Liver (tissue), 3 donors: ENCODE data around the gene TEX12.

ENCODE experiments used
- ATF3 ChIP-seq: IDR thresholded peaks from 2 replicates; pipeline ENCODE4 v1.6.1; 2016; ENCODE audit warnings: antibody characterized with exemption
- GABPA ChIP-seq, 2 donors: IDR thresholded peaks in 1 of 2; conservative IDR thresholded peaks in 1 of 2; 2 replicates each; pipeline ENCODE4 v1.6.1; 2016; ENCODE audit warnings: antibody characterized with exemption in 2 of 2, mild to moderate bottlenecking in 1 of 2, moderate library complexity in 1 of 2
- JUND ChIP-seq, 2 donors: IDR thresholded peaks; 2 replicates each; pipeline ENCODE4 v1.6.1; 2016; ENCODE audit warnings: antibody characterized with exemption in 2 of 2
- RAD21 ChIP-seq, 2 donors: IDR thresholded peaks; 2 replicates each; pipeline ENCODE4 v1.6.1; 2016; ENCODE audit warnings: antibody characterized with exemption in 2 of 2, mild to moderate bottlenecking in 2 of 2
- TF ChIP-seq, protein P1 (sequence below): fragments of 150-350 bp; IDR thresholded peaks from 2 replicates; pipeline ENCODE4 v1.5.1; 2017; ENCODE audit warnings: improper control_type of control experiment, low read depth, low read length; ENCODE audit not compliant: missing input control
- TF ChIP-seq, protein P2 (sequence below): IDR thresholded peaks from 2 replicates; pipeline ENCODE4 v1.6.1; 2016; ENCODE audit warnings: antibody characterized with exemption, mild to moderate bottlenecking
- donor health status: healthy.
- donor health status: healthy.

- TF ChIP-seq, protein P1, sequence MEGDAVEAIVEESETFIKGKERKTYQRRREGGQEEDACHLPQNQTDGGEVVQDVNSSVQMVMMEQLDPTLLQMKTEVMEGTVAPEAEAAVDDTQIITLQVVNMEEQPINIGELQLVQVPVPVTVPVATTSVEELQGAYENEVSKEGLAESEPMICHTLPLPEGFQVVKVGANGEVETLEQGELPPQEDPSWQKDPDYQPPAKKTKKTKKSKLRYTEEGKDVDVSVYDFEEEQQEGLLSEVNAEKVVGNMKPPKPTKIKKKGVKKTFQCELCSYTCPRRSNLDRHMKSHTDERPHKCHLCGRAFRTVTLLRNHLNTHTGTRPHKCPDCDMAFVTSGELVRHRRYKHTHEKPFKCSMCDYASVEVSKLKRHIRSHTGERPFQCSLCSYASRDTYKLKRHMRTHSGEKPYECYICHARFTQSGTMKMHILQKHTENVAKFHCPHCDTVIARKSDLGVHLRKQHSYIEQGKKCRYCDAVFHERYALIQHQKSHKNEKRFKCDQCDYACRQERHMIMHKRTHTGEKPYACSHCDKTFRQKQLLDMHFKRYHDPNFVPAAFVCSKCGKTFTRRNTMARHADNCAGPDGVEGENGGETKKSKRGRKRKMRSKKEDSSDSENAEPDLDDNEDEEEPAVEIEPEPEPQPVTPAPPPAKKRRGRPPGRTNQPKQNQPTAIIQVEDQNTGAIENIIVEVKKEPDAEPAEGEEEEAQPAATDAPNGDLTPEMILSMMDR = no peak
- TF ChIP-seq RAD21 (IDR thresholded peaks at IDR 0.05) = no peak
- no peak for TF ChIP-seq GABPA (IDR thresholded peaks at IDR 0.05 in 1 of 2, conservative IDR thresholded peaks at IDR 0.05 in 1 of 2)
- TF ChIP-seq, protein P2, sequence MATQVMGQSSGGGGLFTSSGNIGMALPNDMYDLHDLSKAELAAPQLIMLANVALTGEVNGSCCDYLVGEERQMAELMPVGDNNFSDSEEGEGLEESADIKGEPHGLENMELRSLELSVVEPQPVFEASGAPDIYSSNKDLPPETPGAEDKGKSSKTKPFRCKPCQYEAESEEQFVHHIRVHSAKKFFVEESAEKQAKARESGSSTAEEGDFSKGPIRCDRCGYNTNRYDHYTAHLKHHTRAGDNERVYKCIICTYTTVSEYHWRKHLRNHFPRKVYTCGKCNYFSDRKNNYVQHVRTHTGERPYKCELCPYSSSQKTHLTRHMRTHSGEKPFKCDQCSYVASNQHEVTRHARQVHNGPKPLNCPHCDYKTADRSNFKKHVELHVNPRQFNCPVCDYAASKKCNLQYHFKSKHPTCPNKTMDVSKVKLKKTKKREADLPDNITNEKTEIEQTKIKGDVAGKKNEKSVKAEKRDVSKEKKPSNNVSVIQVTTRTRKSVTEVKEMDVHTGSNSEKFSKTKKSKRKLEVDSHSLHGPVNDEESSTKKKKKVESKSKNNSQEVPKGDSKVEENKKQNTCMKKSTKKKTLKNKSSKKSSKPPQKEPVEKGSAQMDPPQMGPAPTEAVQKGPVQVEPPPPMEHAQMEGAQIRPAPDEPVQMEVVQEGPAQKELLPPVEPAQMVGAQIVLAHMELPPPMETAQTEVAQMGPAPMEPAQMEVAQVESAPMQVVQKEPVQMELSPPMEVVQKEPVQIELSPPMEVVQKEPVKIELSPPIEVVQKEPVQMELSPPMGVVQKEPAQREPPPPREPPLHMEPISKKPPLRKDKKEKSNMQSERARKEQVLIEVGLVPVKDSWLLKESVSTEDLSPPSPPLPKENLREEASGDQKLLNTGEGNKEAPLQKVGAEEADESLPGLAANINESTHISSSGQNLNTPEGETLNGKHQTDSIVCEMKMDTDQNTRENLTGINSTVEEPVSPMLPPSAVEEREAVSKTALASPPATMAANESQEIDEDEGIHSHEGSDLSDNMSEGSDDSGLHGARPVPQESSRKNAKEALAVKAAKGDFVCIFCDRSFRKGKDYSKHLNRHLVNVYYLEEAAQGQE = no peak
- TF ChIP-seq ATF3 = no peak
- no peak for TF ChIP-seq JUND (IDR thresholded peaks at IDR 0.05)
Measured at GRCh38 chr11:112161012-112161411, 6.2 kb upstream of the TEX12 start.
